ENCODE measurements around the gene NRXN2.

The NRXN2 gene

DNA sequence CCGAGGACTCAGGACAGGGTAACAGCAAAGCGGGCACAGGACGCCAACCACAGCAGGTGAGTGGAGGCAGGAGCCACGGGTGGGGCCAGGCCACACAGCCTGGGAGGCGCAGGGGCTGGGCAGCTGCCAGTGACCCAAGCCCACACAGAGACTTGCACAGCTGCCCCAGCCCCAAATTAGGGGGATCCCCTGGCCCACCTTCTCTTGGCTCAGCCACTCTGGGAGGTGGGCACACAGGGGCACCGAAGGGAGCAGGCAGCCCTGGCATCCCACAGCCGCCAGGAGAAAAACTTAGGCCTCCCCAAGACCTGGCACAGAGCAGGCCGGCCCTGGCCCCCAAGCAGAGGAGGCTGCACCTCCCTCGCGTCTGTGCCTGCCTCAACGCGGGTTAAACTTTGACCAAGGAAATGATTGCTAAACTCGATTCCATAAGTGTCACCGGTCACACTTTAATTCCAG is 132.2 kb downstream of the NRXN2 start, which contains the start of gene SLC22A12:
TSS of gene SLC22A12 (plus strand) at position 458 of the 459 bp plus-strand sequence. CDS start 337 bp downstream, outside the sequence.
- TF ChIP-seq ZFX (IDR thresholded peaks at IDR 0.05), result no peak
- TF ChIP-seq, protein P1, sequence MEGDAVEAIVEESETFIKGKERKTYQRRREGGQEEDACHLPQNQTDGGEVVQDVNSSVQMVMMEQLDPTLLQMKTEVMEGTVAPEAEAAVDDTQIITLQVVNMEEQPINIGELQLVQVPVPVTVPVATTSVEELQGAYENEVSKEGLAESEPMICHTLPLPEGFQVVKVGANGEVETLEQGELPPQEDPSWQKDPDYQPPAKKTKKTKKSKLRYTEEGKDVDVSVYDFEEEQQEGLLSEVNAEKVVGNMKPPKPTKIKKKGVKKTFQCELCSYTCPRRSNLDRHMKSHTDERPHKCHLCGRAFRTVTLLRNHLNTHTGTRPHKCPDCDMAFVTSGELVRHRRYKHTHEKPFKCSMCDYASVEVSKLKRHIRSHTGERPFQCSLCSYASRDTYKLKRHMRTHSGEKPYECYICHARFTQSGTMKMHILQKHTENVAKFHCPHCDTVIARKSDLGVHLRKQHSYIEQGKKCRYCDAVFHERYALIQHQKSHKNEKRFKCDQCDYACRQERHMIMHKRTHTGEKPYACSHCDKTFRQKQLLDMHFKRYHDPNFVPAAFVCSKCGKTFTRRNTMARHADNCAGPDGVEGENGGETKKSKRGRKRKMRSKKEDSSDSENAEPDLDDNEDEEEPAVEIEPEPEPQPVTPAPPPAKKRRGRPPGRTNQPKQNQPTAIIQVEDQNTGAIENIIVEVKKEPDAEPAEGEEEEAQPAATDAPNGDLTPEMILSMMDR (conservative IDR thresholded peaks at IDR 0.05), result no peak

DNA sequence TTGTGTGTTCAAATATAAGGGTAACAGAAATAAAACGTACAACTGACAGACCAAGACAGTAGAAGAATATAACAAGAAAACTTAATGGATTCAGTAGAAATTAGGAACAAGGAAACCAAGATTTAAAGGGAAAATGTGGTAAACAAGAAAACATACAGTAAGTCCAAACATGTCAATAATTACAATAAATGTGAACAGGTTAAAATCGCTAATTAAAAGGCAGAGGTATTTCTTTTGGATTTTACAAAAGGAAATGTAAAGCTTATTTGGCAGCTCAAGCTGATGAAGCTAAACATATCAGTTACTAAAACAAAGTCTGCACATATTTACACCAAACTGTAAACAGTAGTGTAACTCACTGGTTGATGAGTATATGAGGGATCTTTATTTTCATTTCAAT is 134.3 kb downstream of the NRXN2 start:
- no peak overlapping the region for H3K27ac ChIP-seq
- TF ChIP-seq, protein P1 (conservative IDR thresholded peaks at IDR 0.05), result no peak
- TF ChIP-seq ZFX (IDR thresholded peaks at IDR 0.05), result no peak

More for the DNA sequence above, 132.2 kb downstream of the NRXN2 start, which contains the start of gene SLC22A12:
- no peak within 1 kb of the TSS for H3K27ac ChIP-seq

DNA sequence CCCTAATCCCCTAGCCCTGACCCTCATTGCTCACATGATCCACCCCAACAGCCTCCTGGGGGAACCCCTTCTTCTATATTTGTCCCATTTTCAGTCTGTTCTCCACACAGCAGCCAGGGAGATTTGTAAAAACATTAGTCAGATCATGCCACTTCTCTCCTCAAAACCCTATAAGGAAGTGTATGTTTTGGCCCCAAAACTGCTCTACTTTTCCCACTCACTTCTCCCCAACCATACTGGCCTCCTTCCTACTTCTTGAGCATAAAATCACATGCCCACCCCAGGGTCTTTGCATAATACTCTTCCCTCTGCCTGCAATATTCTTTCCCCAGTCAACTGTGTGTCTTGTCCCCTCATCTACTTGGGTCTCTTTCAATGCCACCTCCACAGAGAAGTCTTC is 136.6 kb downstream of the NRXN2 start:
- TF ChIP-seq ZFX (IDR thresholded peaks at IDR 0.05), result no peak
- TF ChIP-seq, protein P1 (conservative IDR thresholded peaks at IDR 0.05), result no peak
- no peak overlapping the region for H3K27ac ChIP-seq

DNA sequence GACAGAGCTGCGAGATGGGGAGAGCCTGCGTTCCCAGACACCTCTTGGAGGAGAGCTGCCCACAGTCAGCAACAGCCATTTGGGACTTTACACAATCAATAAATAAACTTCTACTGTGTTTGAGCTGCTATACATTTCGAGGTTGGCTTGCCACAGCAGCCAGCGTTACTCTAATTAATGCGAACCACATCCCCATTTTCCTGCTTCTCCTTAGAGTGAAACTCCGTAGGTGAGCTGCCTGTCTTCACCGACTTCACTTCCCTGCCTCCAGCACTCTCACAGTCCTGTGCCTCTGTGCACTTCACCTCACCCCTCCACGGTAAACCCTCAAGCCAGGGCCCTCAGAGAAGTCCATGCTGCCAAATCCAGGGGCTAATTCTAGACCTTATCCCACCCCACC is 137.8 kb downstream of the NRXN2 start:
- H3K27ac ChIP-seq, result no peak overlapping the region
- TF ChIP-seq, protein P1 (conservative IDR thresholded peaks at IDR 0.05), result no peak
- TF ChIP-seq ZFX (IDR thresholded peaks at IDR 0.05), result no peak

DNA sequence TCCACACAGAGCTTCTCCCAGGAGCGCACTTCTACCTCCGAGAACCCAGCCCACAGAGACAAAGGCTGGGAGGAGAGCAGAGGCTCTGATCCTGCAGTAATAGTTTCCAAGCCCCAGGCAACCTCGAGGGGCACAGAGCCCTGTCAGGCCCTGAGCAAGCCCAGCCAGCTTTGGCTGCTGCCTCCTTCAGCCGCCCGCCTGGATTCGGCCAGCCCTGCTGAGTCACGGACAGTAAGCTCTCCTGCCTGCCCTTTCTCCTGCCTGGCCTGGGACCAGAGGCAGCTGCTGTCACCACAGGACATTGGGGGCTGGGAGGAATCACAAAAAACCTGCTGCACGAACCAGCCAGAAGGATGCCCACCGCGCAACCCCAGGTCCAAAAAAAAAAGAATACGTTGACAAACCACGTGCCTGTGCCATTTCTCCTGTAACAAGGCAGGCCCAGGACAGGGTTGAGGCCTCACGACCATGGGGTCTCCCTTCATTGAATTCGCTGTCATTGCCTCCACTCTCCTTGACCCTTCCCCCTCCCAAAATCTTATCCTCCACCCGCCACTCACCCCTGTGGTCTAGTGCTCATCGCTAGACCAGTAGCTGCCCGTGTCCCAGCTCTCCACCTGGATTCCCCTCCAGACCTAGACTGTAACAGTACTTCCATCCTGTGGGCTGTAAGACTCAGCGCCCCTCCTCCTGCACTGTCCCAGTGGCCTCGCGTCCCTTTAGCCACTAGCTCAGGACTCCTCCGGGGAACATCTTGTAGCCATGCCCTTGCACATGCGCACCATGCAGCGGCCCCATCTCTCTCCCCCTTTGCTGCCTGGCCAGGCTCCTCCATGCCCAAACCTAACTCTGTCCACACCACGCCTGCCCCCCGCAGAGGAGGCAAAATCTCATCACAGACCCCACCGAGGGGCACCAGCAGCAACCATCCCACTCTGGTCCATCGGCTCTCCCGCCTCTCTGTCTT is 139.4 kb downstream of the NRXN2 start:
- no peak overlapping the region for H3K27ac ChIP-seq
- TF ChIP-seq, protein P1 (conservative IDR thresholded peaks at IDR 0.05), result no peak
- no peak for TF ChIP-seq ZFX (IDR thresholded peaks at IDR 0.05)

DNA sequence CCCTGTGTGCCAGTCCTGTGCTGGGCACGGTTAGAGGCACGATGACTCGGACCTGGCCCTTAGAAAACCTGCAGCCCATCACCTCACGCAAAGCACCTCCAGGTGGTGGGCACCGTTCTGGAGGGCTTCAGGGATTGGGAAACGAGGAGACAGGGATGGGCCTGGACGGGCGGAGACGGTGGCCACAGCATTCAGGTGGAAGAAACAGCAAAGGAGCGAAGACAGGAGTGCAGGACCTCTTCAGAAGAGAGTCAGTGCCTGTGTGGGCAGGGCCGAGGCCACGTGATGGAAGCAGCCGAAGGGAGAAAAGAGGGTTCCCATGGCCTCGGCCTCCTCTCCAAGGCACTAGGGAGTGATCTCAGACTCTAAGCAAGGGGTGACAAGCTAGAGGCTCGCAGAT is 140.1 kb downstream of the NRXN2 start:
- TF ChIP-seq, protein P1 (conservative IDR thresholded peaks at IDR 0.05), result no peak
- TF ChIP-seq ZFX (IDR thresholded peaks at IDR 0.05), result no peak
- H3K27ac ChIP-seq, result no peak overlapping the region

DNA sequence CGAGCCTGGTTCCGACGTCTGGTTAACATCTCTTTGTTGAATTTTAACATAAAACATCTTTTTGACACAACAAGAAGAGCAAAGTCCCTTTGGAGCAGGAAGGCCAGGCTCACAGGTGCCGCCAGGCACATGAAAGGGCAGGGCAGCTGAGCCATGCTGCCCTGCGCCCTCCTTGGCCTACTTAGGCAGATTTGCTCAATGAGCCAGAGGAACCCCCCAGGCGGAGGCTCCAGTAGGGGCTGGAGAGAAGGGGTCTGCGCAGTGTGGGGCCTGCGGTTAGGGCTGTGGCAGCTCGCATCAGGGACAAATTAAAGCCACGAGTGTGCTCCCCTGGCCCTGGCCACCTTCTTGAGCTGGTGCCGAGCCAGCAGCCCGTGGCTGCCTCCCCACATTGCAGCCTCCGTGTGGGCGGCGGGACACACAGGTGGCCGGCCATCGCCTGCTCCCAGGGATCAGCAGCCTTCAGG is 141.9 kb downstream of the NRXN2 start:
- H3K27ac ChIP-seq, result no peak overlapping the region
- TF ChIP-seq, protein P1 (conservative IDR thresholded peaks at IDR 0.05), result no peak
- no peak for TF ChIP-seq ZFX (IDR thresholded peaks at IDR 0.05)

Data from C4-2B (cell line).